ENCODE data around the gene SLC39A11.

- no peak for TF ChIP-seq POLR2A (IDR thresholded peaks at IDR 0.05)
- TF ChIP-seq, protein P1, sequence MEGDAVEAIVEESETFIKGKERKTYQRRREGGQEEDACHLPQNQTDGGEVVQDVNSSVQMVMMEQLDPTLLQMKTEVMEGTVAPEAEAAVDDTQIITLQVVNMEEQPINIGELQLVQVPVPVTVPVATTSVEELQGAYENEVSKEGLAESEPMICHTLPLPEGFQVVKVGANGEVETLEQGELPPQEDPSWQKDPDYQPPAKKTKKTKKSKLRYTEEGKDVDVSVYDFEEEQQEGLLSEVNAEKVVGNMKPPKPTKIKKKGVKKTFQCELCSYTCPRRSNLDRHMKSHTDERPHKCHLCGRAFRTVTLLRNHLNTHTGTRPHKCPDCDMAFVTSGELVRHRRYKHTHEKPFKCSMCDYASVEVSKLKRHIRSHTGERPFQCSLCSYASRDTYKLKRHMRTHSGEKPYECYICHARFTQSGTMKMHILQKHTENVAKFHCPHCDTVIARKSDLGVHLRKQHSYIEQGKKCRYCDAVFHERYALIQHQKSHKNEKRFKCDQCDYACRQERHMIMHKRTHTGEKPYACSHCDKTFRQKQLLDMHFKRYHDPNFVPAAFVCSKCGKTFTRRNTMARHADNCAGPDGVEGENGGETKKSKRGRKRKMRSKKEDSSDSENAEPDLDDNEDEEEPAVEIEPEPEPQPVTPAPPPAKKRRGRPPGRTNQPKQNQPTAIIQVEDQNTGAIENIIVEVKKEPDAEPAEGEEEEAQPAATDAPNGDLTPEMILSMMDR (IDR thresholded peaks at IDR 0.05), result no peak
These were observed 357.4 kb downstream of the SLC39A11 start for GRCh38 chr17:72735048-72735447.
